Caco-2 (cell line): ENCODE data around the gene GAS6. TPM values are rescaled to one million over a fixed set of nuclear protein-coding genes. Genes with fewer than 3 reads are reported as not detected.

Experiments used
- BruUV-seq: library from RNA; stranded (reverse); fragments of 400-500 nt; replicated peaks from 2 replicates; lab custom pipeline; 2021; lab: Mats Ljungman, UMichigan
- CTCF ChIA-PET: fragments of 300-600 bp; sonication (Branson Sonifier 250); formaldehyde crosslinking; loops from one replicate; lab custom pipeline; 2022; ENCODE audit warnings: antibody characterized with exemption; lab: Charles Lee
- POLR2A ChIA-PET: fragments of 300-600 bp; sonication (Branson Sonifier 250); formaldehyde crosslinking; loops from one replicate; lab custom pipeline; 2022; ENCODE audit warnings: antibody characterized with exemption; lab: Charles Lee
- DNase-seq, 2 experiments: peaks; one replicate each; pipeline versions ENCODE4 v3.0.0 to v3.0.0-alpha.2; 2020 to 2022
- H3K27me3 ChIP-seq: replicated peaks from 2 replicates; pipeline ENCODE4 v1.6.0; 2011; ENCODE audit warnings: low read length; ENCODE audit not compliant: control insufficient read depth, insufficient read depth
- H3K36me3 ChIP-seq: 2 replicates; pipeline ENCODE4 v1.5.1; 2011; ENCODE audit warnings: low read length; ENCODE audit not compliant: control insufficient read depth, insufficient read depth
- H3K4me1 ChIP-seq: fragments of 250-450 bp; sonication (Bioruptor Pico); 2 replicates; pipeline ENCODE4 v1.5.1; 2020; ENCODE audit warnings: mild to moderate bottlenecking
- H3K4me3 ChIP-seq: 2 replicates; pipeline ENCODE4 v1.5.1; 2011; ENCODE audit warnings: low read depth, mild to moderate bottlenecking, control low read depth, low read length
- H3K9me3 ChIP-seq: fragments of 250-450 bp; sonication (Bioruptor Pico); 2 replicates; pipeline ENCODE4 v1.5.1; 2020; ENCODE audit warnings: mild to moderate bottlenecking, moderate library complexity
- H3K27ac Mint-ChIP-seq: one replicate; pipeline ENCODE4 v1.8.0; 2022; ENCODE audit warnings: mixed read lengths; ENCODE audit not compliant: unreplicated experiment
- H3K27me3 Mint-ChIP-seq: one replicate; pipeline ENCODE4 v1.8.0; 2022; ENCODE audit warnings: mixed read lengths; ENCODE audit not compliant: insufficient read depth, unreplicated experiment
- H3K36me3 Mint-ChIP-seq: one replicate; pipeline ENCODE4 v1.8.0; 2022; ENCODE audit warnings: mild to moderate bottlenecking, mixed read lengths; ENCODE audit not compliant: insufficient read depth, unreplicated experiment
- H3K4me1 Mint-ChIP-seq: one replicate; pipeline ENCODE4 v1.8.0; 2022; ENCODE audit warnings: low read depth, mixed read lengths; ENCODE audit not compliant: unreplicated experiment
- H3K4me3 Mint-ChIP-seq: one replicate; pipeline ENCODE4 v1.8.0; 2022; ENCODE audit warnings: mild to moderate bottlenecking, moderate library complexity, mixed read lengths; ENCODE audit not compliant: unreplicated experiment
- H3K9me3 Mint-ChIP-seq: one replicate; pipeline ENCODE4 v1.8.0; 2022; ENCODE audit warnings: mixed read lengths; ENCODE audit not compliant: unreplicated experiment
- intact Hi-C: fragments of 100-400 bp; cut with micrococcal nuclease; formaldehyde crosslinking; loops from one replicate; pipeline ENCODE4 v1.10.0; 2022; ENCODE audit not compliant: unreplicated experiment
- total RNA-seq: library from RNA; stranded (reverse); gene quantifications from 2 replicates; pipeline ENCODE4 v1.2.3, GENCODE V29; 2022
- TF ChIP-seq, protein P1 (sequence below), 2 experiments: fragments of 200-600 bp in 1 of 2; IDR thresholded peaks; 1 replicate in 1 of 2; 2 replicates in 1 of 2; pipeline versions ENCODE4 v1.5.1 to v1.8.0; 2011 to 2022; ENCODE audit warnings: antibody characterized with exemption in 1 of 2, control low read depth in 1 of 2, inconsistent platforms in 1 of 2, low read depth in 1 of 2, low read length in 1 of 2, mild to moderate bottlenecking in 1 of 2, moderate library complexity in 1 of 2; ENCODE audit not compliant: insufficient read depth in 1 of 2, severe bottlenecking in 1 of 2, unreplicated experiment in 1 of 2

GAS6 gene
- total RNA-seq, 1 experiment from 2014 or later = 34.8 TPM

DNA sequence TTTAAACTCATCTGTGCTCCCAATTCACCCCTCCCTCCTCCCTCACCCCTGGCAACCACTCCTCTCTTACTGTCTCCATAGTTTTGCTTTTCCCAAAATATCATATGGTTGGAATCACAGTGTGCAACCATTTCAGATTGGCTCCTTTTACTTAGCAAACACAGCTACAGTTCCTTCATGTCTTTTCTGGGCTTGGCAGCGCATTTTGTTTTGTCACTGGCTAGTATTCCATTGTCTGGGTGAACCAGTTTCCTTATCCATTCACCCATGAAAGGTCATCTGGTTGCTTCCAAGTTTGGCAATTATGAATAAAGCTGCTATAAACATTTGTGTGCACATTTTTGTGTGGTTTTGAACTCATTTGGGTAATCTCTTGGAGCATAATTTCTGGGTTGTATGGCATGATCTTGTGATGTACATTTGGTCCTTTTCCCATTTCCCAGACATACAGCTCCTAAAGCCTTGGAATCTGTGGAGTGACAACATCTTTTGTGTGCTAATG, 23.9 kb upstream of the GAS6 start:
- peaks cover 8% of the 10 kb centered on the region; the same call in 1 of the 2 replicates for H3K9me3 ChIP-seq
- TF ChIP-seq, protein P1, sequence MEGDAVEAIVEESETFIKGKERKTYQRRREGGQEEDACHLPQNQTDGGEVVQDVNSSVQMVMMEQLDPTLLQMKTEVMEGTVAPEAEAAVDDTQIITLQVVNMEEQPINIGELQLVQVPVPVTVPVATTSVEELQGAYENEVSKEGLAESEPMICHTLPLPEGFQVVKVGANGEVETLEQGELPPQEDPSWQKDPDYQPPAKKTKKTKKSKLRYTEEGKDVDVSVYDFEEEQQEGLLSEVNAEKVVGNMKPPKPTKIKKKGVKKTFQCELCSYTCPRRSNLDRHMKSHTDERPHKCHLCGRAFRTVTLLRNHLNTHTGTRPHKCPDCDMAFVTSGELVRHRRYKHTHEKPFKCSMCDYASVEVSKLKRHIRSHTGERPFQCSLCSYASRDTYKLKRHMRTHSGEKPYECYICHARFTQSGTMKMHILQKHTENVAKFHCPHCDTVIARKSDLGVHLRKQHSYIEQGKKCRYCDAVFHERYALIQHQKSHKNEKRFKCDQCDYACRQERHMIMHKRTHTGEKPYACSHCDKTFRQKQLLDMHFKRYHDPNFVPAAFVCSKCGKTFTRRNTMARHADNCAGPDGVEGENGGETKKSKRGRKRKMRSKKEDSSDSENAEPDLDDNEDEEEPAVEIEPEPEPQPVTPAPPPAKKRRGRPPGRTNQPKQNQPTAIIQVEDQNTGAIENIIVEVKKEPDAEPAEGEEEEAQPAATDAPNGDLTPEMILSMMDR (IDR thresholded peaks at IDR 0.05; ENCODE audit: insufficient read depth in 1 of 2, low read depth in 1 of 2, low read length in 1 of 2, severe bottlenecking in 1 of 2, unreplicated experiment in 1 of 2) = no peak
- no peaks in the 10 kb centered on the region for H3K36me3 ChIP-seq
- H3K4me3 ChIP-seq = no peak overlapping the region
- no peak for DNase-seq
- Mint-ChIP-seq H3K9me3 (peaks cover 3% of the 10 kb centered on the region), H3K27ac (no peak overlapping the region), H3K27me3 (peaks cover 8% of the 10 kb centered on the region), H3K4me1 (no peaks in the 10 kb centered on the region), H3K4me3 (no peak overlapping the region), H3K36me3 (no peaks in the 10 kb centered on the region)
- ChIA-PET CTCF (no interaction called here), POLR2A (no interaction called here)
- intact Hi-C loops = no loop called here
- no peaks in the 10 kb centered on the region for H3K4me1 ChIP-seq
- H3K27me3 ChIP-seq = no peaks in the 10 kb centered on the region
- no TSS peak for BruUV-seq

DNA sequence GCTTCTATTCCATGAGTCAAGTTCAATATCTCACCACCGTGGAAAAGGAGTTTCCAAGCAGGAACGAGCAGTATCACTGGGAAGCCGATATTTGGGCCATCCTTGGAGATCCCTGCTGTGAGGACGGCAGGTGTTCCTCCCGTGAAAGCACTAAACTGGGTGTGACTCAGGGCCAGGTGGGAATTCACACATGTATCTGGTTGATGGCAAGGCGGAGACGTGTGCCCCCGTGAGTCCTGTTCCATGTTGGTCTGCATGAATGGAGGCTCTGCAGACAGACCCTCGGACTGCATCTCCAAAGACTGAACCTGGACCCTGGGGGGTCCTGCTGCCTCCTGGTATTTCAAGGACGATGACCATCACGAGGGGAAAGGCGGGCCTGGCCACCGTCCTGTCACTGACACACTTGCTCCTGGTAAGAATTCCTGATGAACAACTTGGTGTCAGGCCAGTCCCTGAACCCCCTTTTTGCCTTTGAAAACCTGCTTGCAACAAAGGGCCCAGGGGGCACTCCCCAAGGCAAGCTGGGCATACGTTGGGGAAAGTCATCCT, 22.8 kb upstream of the GAS6 start:
- POLR2A ChIA-PET = no interaction called here
- no peak overlapping the region for H3K4me3 ChIP-seq
- TF ChIP-seq, protein P1 (IDR thresholded peaks at IDR 0.05; ENCODE audit: insufficient read depth in 1 of 2, low read depth in 1 of 2, low read length in 1 of 2, severe bottlenecking in 1 of 2, unreplicated experiment in 1 of 2) = no peak
- BruUV-seq = no TSS peak
- no peaks in the 10 kb centered on the region for H3K27me3 ChIP-seq
- no peaks in the 10 kb centered on the region for H3K9me3 Mint-ChIP-seq
- H3K4me1 Mint-ChIP-seq = no peaks in the 10 kb centered on the region
- intact Hi-C loops = no loop called here
- H3K4me3 Mint-ChIP-seq = no peak overlapping the region
- peaks cover 9% of the 10 kb centered on the region for H3K27me3 Mint-ChIP-seq
- no peaks in the 10 kb centered on the region for H3K36me3 Mint-ChIP-seq
- H3K27ac Mint-ChIP-seq = no peak overlapping the region
- CTCF ChIA-PET = no interaction called here
- no peaks in the 10 kb centered on the region for H3K4me1 ChIP-seq
- peaks cover 1% of the 10 kb centered on the region; the same call in 1 of the 2 replicates for H3K9me3 ChIP-seq
- no peak for DNase-seq
- H3K36me3 ChIP-seq = no peaks in the 10 kb centered on the region

DNA sequence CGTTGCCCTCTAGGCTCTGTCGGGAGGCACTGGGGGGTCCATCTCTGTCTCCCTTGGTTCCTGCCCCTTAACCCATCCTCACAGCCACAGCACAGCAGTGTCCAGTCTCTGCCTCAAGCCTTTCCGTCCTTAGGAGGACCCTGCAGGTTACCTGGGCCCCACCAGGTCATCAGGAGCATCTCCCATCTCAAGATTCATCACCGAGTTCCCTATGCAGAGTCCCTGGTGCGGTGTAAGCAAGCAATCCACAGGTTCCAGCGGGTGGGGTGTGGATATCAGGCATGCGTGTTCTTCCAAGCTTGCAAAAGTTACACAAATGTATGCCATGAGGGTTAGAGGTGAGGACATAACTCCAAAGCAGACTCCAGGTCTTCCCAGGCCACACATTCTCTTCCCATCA, 20.9 kb upstream of the GAS6 start:
- no peaks in the 10 kb centered on the region for H3K9me3 Mint-ChIP-seq
- no peak overlapping the region for H3K4me3 Mint-ChIP-seq
- ChIA-PET POLR2A (no interaction called here), CTCF (no interaction called here)
- intact Hi-C loops = no loop called here
- no TSS peak for BruUV-seq
- no peak overlapping the region for H3K27ac Mint-ChIP-seq
- H3K36me3 Mint-ChIP-seq = no peaks in the 10 kb centered on the region
- Histone ChIP-seq H3K4me1 (no peaks in the 10 kb centered on the region), H3K36me3 (no peaks in the 10 kb centered on the region), H3K27me3 (no peaks in the 10 kb centered on the region), H3K9me3 (no peaks in the 10 kb centered on the region), H3K4me3 (no peak overlapping the region)
- TF ChIP-seq, protein P1 (IDR thresholded peaks at IDR 0.05; ENCODE audit: insufficient read depth in 1 of 2, low read depth in 1 of 2, low read length in 1 of 2, severe bottlenecking in 1 of 2, unreplicated experiment in 1 of 2) = no peak
- H3K27me3 Mint-ChIP-seq = peaks cover 9% of the 10 kb centered on the region
- H3K4me1 Mint-ChIP-seq = no peaks in the 10 kb centered on the region
- no peak for DNase-seq
